ENCODE measurements around the gene AHR. TPM values are rescaled to one million over a fixed set of nuclear protein-coding genes. Genes with fewer than 3 reads are reported as not detected.

Gene AHR
- total RNA-seq = 25.1 TPM

DNA sequence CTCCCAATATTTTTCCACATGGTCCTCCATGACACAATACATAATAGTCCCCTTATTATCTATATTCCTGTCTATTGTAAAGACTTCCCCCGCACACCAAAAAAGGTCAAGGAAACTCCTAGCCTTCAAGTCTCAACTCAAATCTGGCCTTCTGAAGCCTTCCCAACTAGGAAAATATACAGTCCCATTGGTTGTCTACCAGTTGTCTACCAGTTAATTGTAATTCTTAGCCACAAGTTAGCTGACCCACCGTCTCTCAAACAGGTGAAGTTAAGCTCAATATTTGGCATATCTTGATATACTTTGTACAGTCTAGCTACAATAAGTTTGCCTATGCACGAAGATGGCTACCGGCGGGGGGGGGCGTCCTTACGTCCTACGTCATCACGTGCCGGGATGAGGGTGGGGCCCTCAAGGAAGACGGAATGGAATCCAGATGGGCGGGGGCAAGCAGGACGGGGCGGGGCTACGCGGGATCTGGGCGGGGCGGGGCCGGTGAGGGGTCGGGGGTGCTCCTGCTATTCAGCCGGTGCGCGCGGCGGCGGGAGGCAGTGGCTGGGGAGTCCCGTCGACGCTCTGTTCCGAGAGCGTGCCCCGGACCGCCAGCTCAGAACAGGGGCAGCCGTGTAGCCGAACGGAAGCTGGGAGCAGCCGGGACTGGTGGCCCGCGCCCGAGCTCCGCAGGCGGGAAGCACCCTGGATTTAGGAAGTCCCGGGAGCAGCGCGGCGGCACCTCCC is at the start of gene AHR:
Gene AHR, plus strand, starts transcription at position 551 of the 738 bp plus-strand sequence. CDS start 613 bp downstream, outside the sequence.
- H3K4me3 ChIP-seq (ENCODE audit: low read length in 3 of 3) = peak within 1 kb of the TSS; percentile 72 to 81 (median 73)
- peak within 1 kb of the TSS; percentile 78 to 79 (median 78) for H3K9ac ChIP-seq (ENCODE audit: low read depth in 1 of 3, low read length in 3 of 3)
- peak within 1 kb of the TSS; percentile 81 for H3K27ac ChIP-seq (ENCODE audit: low read depth, low read length)
- H3K9me3 ChIP-seq (ENCODE audit: control insufficient read depth in 3 of 3, low read length in 3 of 3) = no peaks in the 10 kb centered on the region
- no peaks in the 10 kb centered on the region for H3K36me3 ChIP-seq (ENCODE audit: control insufficient read depth in 3 of 3, insufficient read depth in 3 of 3, low read length in 3 of 3)
- H3K4me1 ChIP-seq (ENCODE audit: control insufficient read depth in 3 of 3, insufficient read depth in 3 of 3, low read length in 3 of 3) = peaks cover 2 to 14% (median 3%) of the 10 kb centered on the region in 3 donors
- peaks cover 0 to 11% (median 8%) of the 10 kb centered on the region in 3 donors for H3K27me3 ChIP-seq (ENCODE audit: control insufficient read depth in 3 of 3, insufficient read depth in 3 of 3, low read length in 3 of 3)

DNA sequence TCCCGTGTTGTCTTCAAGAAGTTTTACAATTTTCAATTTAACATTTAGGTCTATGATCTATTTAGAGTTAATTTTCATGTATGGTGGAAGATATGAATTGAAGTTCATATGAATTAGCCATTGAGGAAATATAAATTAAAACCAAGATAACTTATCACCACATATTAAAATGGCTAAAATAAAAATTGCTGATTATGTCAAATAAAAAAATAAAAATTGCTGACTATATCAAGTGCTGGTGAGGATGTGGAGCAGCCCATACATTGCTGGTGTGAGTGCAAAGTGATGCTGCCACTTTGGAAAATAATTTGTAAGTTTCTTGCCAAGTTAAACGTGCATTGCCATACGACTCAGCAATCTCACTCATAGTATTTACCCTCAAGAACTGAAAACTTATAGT is 44.6 kb upstream of the AHR start:
- Histone ChIP-seq H3K27ac (ENCODE audit: low read depth, low read length) (no peak overlapping the region), H3K9ac (ENCODE audit: low read depth in 1 of 3, low read length in 3 of 3) (no peak overlapping the region), H3K4me1 (ENCODE audit: control insufficient read depth in 3 of 3, insufficient read depth in 3 of 3, low read length in 3 of 3) (no peaks in the 10 kb centered on the region), H3K9me3 (ENCODE audit: control insufficient read depth in 3 of 3, low read length in 3 of 3) (no peaks in the 10 kb centered on the region), H3K36me3 (ENCODE audit: control insufficient read depth in 3 of 3, insufficient read depth in 3 of 3, low read length in 3 of 3) (no peaks in the 10 kb centered on the region), H3K27me3 (ENCODE audit: control insufficient read depth in 3 of 3, insufficient read depth in 3 of 3, low read length in 3 of 3) (no peaks in the 10 kb centered on the region), H3K4me3 (ENCODE audit: low read length in 3 of 3) (no peak overlapping the region)

DNA sequence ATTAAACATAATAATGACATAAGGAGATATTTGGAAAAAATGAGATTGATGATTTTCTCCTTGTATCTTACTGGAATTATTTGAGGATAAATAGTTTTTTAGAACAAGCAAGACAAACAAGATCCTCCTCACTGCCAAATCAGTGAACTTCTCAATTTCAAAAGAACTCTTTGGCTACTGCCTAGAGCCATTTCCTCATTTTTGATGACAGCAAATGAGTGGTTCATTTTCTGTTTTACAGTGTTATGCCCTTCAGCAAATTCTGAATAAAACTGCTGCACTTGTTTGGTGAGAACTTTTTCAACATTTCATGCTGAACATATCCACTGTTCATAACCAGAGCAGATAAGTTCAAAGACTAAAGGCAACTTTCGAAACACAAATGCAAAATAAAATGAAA is 42.5 kb upstream of the AHR start:
- H3K36me3 ChIP-seq (ENCODE audit: control insufficient read depth in 3 of 3, insufficient read depth in 3 of 3, low read length in 3 of 3) = no peaks in the 10 kb centered on the region
- H3K9ac ChIP-seq (ENCODE audit: low read depth in 1 of 3, low read length in 3 of 3) = no peak overlapping the region
- no peaks in the 10 kb centered on the region for H3K4me1 ChIP-seq (ENCODE audit: control insufficient read depth in 3 of 3, insufficient read depth in 3 of 3, low read length in 3 of 3)
- H3K27me3 ChIP-seq (ENCODE audit: control insufficient read depth in 3 of 3, insufficient read depth in 3 of 3, low read length in 3 of 3) = no peaks in the 10 kb centered on the region
- no peak overlapping the region for H3K4me3 ChIP-seq (ENCODE audit: low read length in 3 of 3)
- H3K9me3 ChIP-seq (ENCODE audit: control insufficient read depth in 3 of 3, low read length in 3 of 3) = no peaks in the 10 kb centered on the region
- H3K27ac ChIP-seq (ENCODE audit: low read depth, low read length) = no peak overlapping the region

- H3K4me3 ChIP-seq (ENCODE audit: low read length in 3 of 3) = no peak overlapping the region
- H3K9me3 ChIP-seq (ENCODE audit: control insufficient read depth in 3 of 3, low read length in 3 of 3) = no peaks in the 10 kb centered on the region
- H3K27me3 ChIP-seq (ENCODE audit: control insufficient read depth in 3 of 3, insufficient read depth in 3 of 3, low read length in 3 of 3) = no peaks in the 10 kb centered on the region
- no peaks in the 10 kb centered on the region for H3K4me1 ChIP-seq (ENCODE audit: control insufficient read depth in 3 of 3, insufficient read depth in 3 of 3, low read length in 3 of 3)
- no peak overlapping the region for H3K27ac ChIP-seq (ENCODE audit: low read depth, low read length)
- no peaks in the 10 kb centered on the region for H3K36me3 ChIP-seq (ENCODE audit: control insufficient read depth in 3 of 3, insufficient read depth in 3 of 3, low read length in 3 of 3)
- H3K9ac ChIP-seq (ENCODE audit: low read depth in 1 of 3, low read length in 3 of 3) = no peak overlapping the region
Measured at GRCh38 chr7:17256375-17256774, 42.1 kb upstream of the AHR start.

- Histone ChIP-seq H3K4me1 (ENCODE audit: control insufficient read depth in 3 of 3, insufficient read depth in 3 of 3, low read length in 3 of 3) (no peaks in the 10 kb centered on the region), H3K27ac (ENCODE audit: low read depth, low read length) (no peak overlapping the region), H3K36me3 (ENCODE audit: control insufficient read depth in 3 of 3, insufficient read depth in 3 of 3, low read length in 3 of 3) (no peaks in the 10 kb centered on the region), H3K9me3 (ENCODE audit: control insufficient read depth in 3 of 3, low read length in 3 of 3) (peaks cover 5 to 9% (median 8%) of the 10 kb centered on the region in 3 donors), H3K27me3 (ENCODE audit: control insufficient read depth in 3 of 3, insufficient read depth in 3 of 3, low read length in 3 of 3) (no peaks in the 10 kb centered on the region), H3K4me3 (ENCODE audit: low read length in 3 of 3) (no peak overlapping the region), H3K9ac (ENCODE audit: low read depth in 1 of 3, low read length in 3 of 3) (no peak overlapping the region)
Measured at GRCh38 chr7:17266565-17266964, 31.9 kb upstream of the AHR start.

- H3K4me1 ChIP-seq (ENCODE audit: control insufficient read depth in 3 of 3, insufficient read depth in 3 of 3, low read length in 3 of 3) = no peaks in the 10 kb centered on the region
- no peak overlapping the region for H3K9ac ChIP-seq (ENCODE audit: low read depth in 1 of 3, low read length in 3 of 3)
- no peaks in the 10 kb centered on the region for H3K27me3 ChIP-seq (ENCODE audit: control insufficient read depth in 3 of 3, insufficient read depth in 3 of 3, low read length in 3 of 3)
- no peak overlapping the region for H3K27ac ChIP-seq (ENCODE audit: low read depth, low read length)
- no peak overlapping the region for H3K4me3 ChIP-seq (ENCODE audit: low read length in 3 of 3)
- H3K9me3 ChIP-seq (ENCODE audit: control insufficient read depth in 3 of 3, low read length in 3 of 3) = peaks cover 5 to 9% (median 8%) of the 10 kb centered on the region in 3 donors
- no peaks in the 10 kb centered on the region for H3K36me3 ChIP-seq (ENCODE audit: control insufficient read depth in 3 of 3, insufficient read depth in 3 of 3, low read length in 3 of 3)
Measured at GRCh38 chr7:17269341-17270221, 28.9 kb upstream of the AHR start.

- H3K4me1 ChIP-seq (ENCODE audit: control insufficient read depth in 3 of 3, insufficient read depth in 3 of 3, low read length in 3 of 3) = no peaks in the 10 kb centered on the region
- no peaks in the 10 kb centered on the region for H3K27me3 ChIP-seq (ENCODE audit: control insufficient read depth in 3 of 3, insufficient read depth in 3 of 3, low read length in 3 of 3)
- no peak overlapping the region for H3K4me3 ChIP-seq (ENCODE audit: low read length in 3 of 3)
- no peak overlapping the region for H3K27ac ChIP-seq (ENCODE audit: low read depth, low read length)
- no peak overlapping the region for H3K9ac ChIP-seq (ENCODE audit: low read depth in 1 of 3, low read length in 3 of 3)
- H3K36me3 ChIP-seq (ENCODE audit: control insufficient read depth in 3 of 3, insufficient read depth in 3 of 3, low read length in 3 of 3) = no peaks in the 10 kb centered on the region
- peaks cover 2 to 8% (median 7%) of the 10 kb centered on the region in 3 donors for H3K9me3 ChIP-seq (ENCODE audit: control insufficient read depth in 3 of 3, low read length in 3 of 3)
Measured at GRCh38 chr7:17274551-17275245, 23.8 kb upstream of the AHR start.

GRCh38 chr7:17275749-17276671 is 22.4 kb upstream of the AHR start:
- Histone ChIP-seq H3K9ac (ENCODE audit: low read depth in 1 of 3, low read length in 3 of 3) (no peak overlapping the region), H3K4me3 (ENCODE audit: low read length in 3 of 3) (no peak overlapping the region), H3K4me1 (ENCODE audit: control insufficient read depth in 3 of 3, insufficient read depth in 3 of 3, low read length in 3 of 3) (no peaks in the 10 kb centered on the region), H3K27ac (ENCODE audit: low read depth, low read length) (no peak overlapping the region), H3K36me3 (ENCODE audit: control insufficient read depth in 3 of 3, insufficient read depth in 3 of 3, low read length in 3 of 3) (no peaks in the 10 kb centered on the region), H3K27me3 (ENCODE audit: control insufficient read depth in 3 of 3, insufficient read depth in 3 of 3, low read length in 3 of 3) (no peaks in the 10 kb centered on the region), H3K9me3 (ENCODE audit: control insufficient read depth in 3 of 3, low read length in 3 of 3) (peaks cover 0 to under 1% (median 0%) of the 10 kb centered on the region in 3 donors)

DNA sequence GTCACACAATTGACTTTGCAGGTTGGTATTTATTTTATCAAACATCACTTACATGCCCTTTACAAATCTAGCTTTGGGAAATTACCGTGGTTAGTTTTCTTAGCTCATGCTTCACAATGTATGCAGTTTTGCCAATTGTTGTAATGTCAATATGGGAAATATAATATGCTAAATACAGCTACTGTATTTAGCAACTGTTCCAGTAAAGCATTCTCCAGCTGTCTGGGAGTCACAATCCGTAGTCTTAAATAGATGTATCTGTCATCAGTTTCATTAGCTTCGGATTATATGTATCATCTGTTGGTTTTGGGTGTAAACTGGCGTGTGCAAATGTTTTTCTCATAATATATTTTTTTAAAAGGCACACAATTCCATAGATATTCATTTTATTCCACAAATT is 19.4 kb upstream of the AHR start:
- Histone ChIP-seq H3K4me1 (ENCODE audit: control insufficient read depth in 3 of 3, insufficient read depth in 3 of 3, low read length in 3 of 3) (no peaks in the 10 kb centered on the region), H3K36me3 (ENCODE audit: control insufficient read depth in 3 of 3, insufficient read depth in 3 of 3, low read length in 3 of 3) (no peaks in the 10 kb centered on the region), H3K27me3 (ENCODE audit: control insufficient read depth in 3 of 3, insufficient read depth in 3 of 3, low read length in 3 of 3) (no peaks in the 10 kb centered on the region), H3K9me3 (ENCODE audit: control insufficient read depth in 3 of 3, low read length in 3 of 3) (no peaks in the 10 kb centered on the region), H3K27ac (ENCODE audit: low read depth, low read length) (no peak overlapping the region), H3K4me3 (ENCODE audit: low read length in 3 of 3) (no peak overlapping the region), H3K9ac (ENCODE audit: low read depth in 1 of 3, low read length in 3 of 3) (no peak overlapping the region)

Measured in skeletal muscle tissue (tissue), 4 donors.